ENCODE data around the gene HSPA9. TPM values are rescaled to one million over a fixed set of nuclear protein-coding genes. Genes with fewer than 3 reads are reported as not detected.

Gene HSPA9
- total and polyA plus RNA-seq, 2 of the 8 experiments (the other 6 are each of a cell fraction or from before 2014, with no cell fraction given): 191 to 395 TPM

- TF ChIP-seq CHD1 (IDR thresholded peaks at IDR 0.05; ENCODE audit: low read depth, low read length): no peak
- peak; percentile 29; the same call in 1 of the 2 replicates for TF ChIP-seq GTF2F1 (IDR thresholded peaks at IDR 0.05; ENCODE audit: borderline replicate concordance, low read depth, low read length)
- TF ChIP-seq CBX5 (IDR thresholded peaks at IDR 0.05; ENCODE audit: low read depth, low read length): no peak
- TF ChIP-seq CTBP2 (IDR thresholded peaks at IDR 0.05; ENCODE audit: borderline replicate concordance, insufficient read depth, insufficient read length, low read length): no peak
- TF ChIP-seq CHD7 (IDR thresholded peaks at IDR 0.05; ENCODE audit: insufficient replicate concordance, low read length): no peak
- no peak for TF ChIP-seq SUZ12 (IDR thresholded peaks at IDR 0.05; ENCODE audit: low read length)
- TF ChIP-seq BRCA1 (IDR thresholded peaks at IDR 0.05; ENCODE audit: low read depth, low read length): peak; percentile 86
- TF ChIP-seq SP4 (IDR thresholded peaks at IDR 0.05; ENCODE audit: low read length): no peak
- TF ChIP-seq RAD21 (IDR thresholded peaks at IDR 0.05 in 1 of 2, conservative IDR thresholded peaks at IDR 0.05 in 1 of 2; ENCODE audit: low read depth in 2 of 2, low read length in 2 of 2): no peak
- peak; percentile 76; the same call in 1 of the 2 replicates for TF ChIP-seq SP1 (IDR thresholded peaks at IDR 0.05; ENCODE audit: low read depth, low read length)
Measured at GRCh38 chr5:138542956-138543729, 32.1 kb downstream of the HSPA9 start, which contains the start of gene ETF1 (continued).
